ENCODE data around the gene TBCCD1.
A peak's percentile ranks its signal among the peaks of the same experiment; 100 is the strongest.
"Not testable (repeated sequence)": the region's sequence is repeated elsewhere in the genome, so short reads cannot be mapped to it uniquely, and the experiment has no call there.

TBCCD1 gene

GRCh38 chr3:186592682-186593081 is 25.5 kb upstream of the TBCCD1 start:
- no peaks in the 10 kb centered on the region for H3K9me3 ChIP-seq (ENCODE audit: control insufficient read depth, low read depth, low read length)
- H3K36me3 ChIP-seq (ENCODE audit: control insufficient read depth, low read depth, low read length), result no peaks in the 10 kb centered on the region
- no peak overlapping the region for H3K4me3 ChIP-seq (ENCODE audit: low read length)
- no peaks in the 10 kb centered on the region for H3K27me3 ChIP-seq (ENCODE audit: control insufficient read depth, insufficient read depth, low read length)
- H3K27ac ChIP-seq (ENCODE audit: low read length), result no peak overlapping the region
- H3K9ac ChIP-seq (ENCODE audit: low read length), result no peak overlapping the region
- H3K4me1 ChIP-seq (ENCODE audit: control insufficient read depth, low read depth, low read length), result peaks cover 4% of the 10 kb centered on the region

GRCh38 chr3:186590580-186591295 is 23.6 kb upstream of the TBCCD1 start:
- no peak overlapping the region for H3K27ac ChIP-seq (ENCODE audit: low read length)
- peaks cover 3% of the 10 kb centered on the region for H3K36me3 ChIP-seq (ENCODE audit: control insufficient read depth, low read depth, low read length)
- no peak overlapping the region for H3K4me3 ChIP-seq (ENCODE audit: low read length)
- no peaks in the 10 kb centered on the region for H3K4me1 ChIP-seq (ENCODE audit: control insufficient read depth, low read depth, low read length)
- H3K9me3 ChIP-seq (ENCODE audit: control insufficient read depth, low read depth, low read length), result no peaks in the 10 kb centered on the region
- H3K9ac ChIP-seq (ENCODE audit: low read length), result no peak overlapping the region
- H3K27me3 ChIP-seq (ENCODE audit: control insufficient read depth, insufficient read depth, low read length), result no peaks in the 10 kb centered on the region

- Histone ChIP-seq H3K9ac (ENCODE audit: low read length) (no peak overlapping the region), H3K4me1 (ENCODE audit: control insufficient read depth, low read depth, low read length) (no peaks in the 10 kb centered on the region), H3K4me3 (ENCODE audit: low read length) (no peak overlapping the region), H3K36me3 (ENCODE audit: control insufficient read depth, low read depth, low read length) (peaks cover 10% of the 10 kb centered on the region), H3K9me3 (ENCODE audit: control insufficient read depth, low read depth, low read length) (no peaks in the 10 kb centered on the region), H3K27me3 (ENCODE audit: control insufficient read depth, insufficient read depth, low read length) (no peaks in the 10 kb centered on the region), H3K27ac (ENCODE audit: low read length) (no peak overlapping the region)
Measured at GRCh38 chr3:186589856-186590579, 22.9 kb upstream of the TBCCD1 start.

GRCh38 chr3:186589121-186589520 is 22.0 kb upstream of the TBCCD1 start:
- Histone ChIP-seq H3K9me3 (ENCODE audit: control insufficient read depth, low read depth, low read length) (no peaks in the 10 kb centered on the region), H3K9ac (ENCODE audit: low read length) (no peak overlapping the region), H3K27me3 (ENCODE audit: control insufficient read depth, insufficient read depth, low read length) (no peaks in the 10 kb centered on the region), H3K36me3 (ENCODE audit: control insufficient read depth, low read depth, low read length) (peaks cover 19% of the 10 kb centered on the region), H3K4me3 (ENCODE audit: low read length) (no peak overlapping the region), H3K27ac (ENCODE audit: low read length) (no peak overlapping the region), H3K4me1 (ENCODE audit: control insufficient read depth, low read depth, low read length) (no peaks in the 10 kb centered on the region)

GRCh38 chr3:186588632-186589031 is 21.5 kb upstream of the TBCCD1 start:
- H3K27ac ChIP-seq (ENCODE audit: low read length), result no peak overlapping the region
- no peaks in the 10 kb centered on the region for H3K9me3 ChIP-seq (ENCODE audit: control insufficient read depth, low read depth, low read length)
- H3K36me3 ChIP-seq (ENCODE audit: control insufficient read depth, low read depth, low read length), result peaks cover 24% of the 10 kb centered on the region
- no peaks in the 10 kb centered on the region for H3K27me3 ChIP-seq (ENCODE audit: control insufficient read depth, insufficient read depth, low read length)
- no peaks in the 10 kb centered on the region for H3K4me1 ChIP-seq (ENCODE audit: control insufficient read depth, low read depth, low read length)
- H3K4me3 ChIP-seq (ENCODE audit: low read length), result no peak overlapping the region
- no peak overlapping the region for H3K9ac ChIP-seq (ENCODE audit: low read length)

GRCh38 chr3:186587183-186587582 is 20.0 kb upstream of the TBCCD1 start:
- Histone ChIP-seq H3K27me3 (ENCODE audit: control insufficient read depth, insufficient read depth, low read length) (no peaks in the 10 kb centered on the region), H3K4me3 (ENCODE audit: low read length) (no peak overlapping the region), H3K9me3 (ENCODE audit: control insufficient read depth, low read depth, low read length) (no peaks in the 10 kb centered on the region), H3K4me1 (ENCODE audit: control insufficient read depth, low read depth, low read length) (no peaks in the 10 kb centered on the region), H3K9ac (ENCODE audit: low read length) (no peak overlapping the region), H3K36me3 (ENCODE audit: control insufficient read depth, low read depth, low read length) (peaks cover 39% of the 10 kb centered on the region), H3K27ac (ENCODE audit: low read length) (no peak overlapping the region)

- H3K27me3 ChIP-seq (ENCODE audit: control insufficient read depth, insufficient read depth, low read length); H3K27ac ChIP-seq (ENCODE audit: low read length); H3K4me3 ChIP-seq (ENCODE audit: low read length); H3K9ac ChIP-seq (ENCODE audit: low read length); H3K9me3 ChIP-seq (ENCODE audit: control insufficient read depth, low read depth, low read length); H3K4me1 ChIP-seq (ENCODE audit: control insufficient read depth, low read depth, low read length): not testable (repeated sequence)
- peaks cover 48% of the 10 kb centered on the region for H3K36me3 ChIP-seq (ENCODE audit: control insufficient read depth, low read depth, low read length)
Measured at GRCh38 chr3:186586245-186586644, 19.1 kb upstream of the TBCCD1 start.

GRCh38 chr3:186583831-186584230 is 16.7 kb upstream of the TBCCD1 start:
- no peaks in the 10 kb centered on the region for H3K27me3 ChIP-seq (ENCODE audit: control insufficient read depth, insufficient read depth, low read length)
- H3K4me1 ChIP-seq (ENCODE audit: control insufficient read depth, low read depth, low read length), result no peaks in the 10 kb centered on the region
- H3K27ac ChIP-seq (ENCODE audit: low read length), result no peak overlapping the region
- H3K9me3 ChIP-seq (ENCODE audit: control insufficient read depth, low read depth, low read length), result no peaks in the 10 kb centered on the region
- no peak overlapping the region for H3K9ac ChIP-seq (ENCODE audit: low read length)
- no peak overlapping the region for H3K4me3 ChIP-seq (ENCODE audit: low read length)
- peaks cover 72% of the 10 kb centered on the region for H3K36me3 ChIP-seq (ENCODE audit: control insufficient read depth, low read depth, low read length)

- Histone ChIP-seq H3K36me3 (ENCODE audit: control insufficient read depth, low read depth, low read length) (peaks cover 85% of the 10 kb centered on the region), H3K4me3 (ENCODE audit: low read length) (no peak overlapping the region), H3K27ac (ENCODE audit: low read length) (no peak overlapping the region), H3K4me1 (ENCODE audit: control insufficient read depth, low read depth, low read length) (no peaks in the 10 kb centered on the region), H3K9me3 (ENCODE audit: control insufficient read depth, low read depth, low read length) (no peaks in the 10 kb centered on the region), H3K9ac (ENCODE audit: low read length) (no peak overlapping the region), H3K27me3 (ENCODE audit: control insufficient read depth, insufficient read depth, low read length) (no peaks in the 10 kb centered on the region)
Measured at GRCh38 chr3:186582541-186582940, 15.4 kb upstream of the TBCCD1 start.

- H3K27ac ChIP-seq (ENCODE audit: low read length), result no peak overlapping the region
- H3K9ac ChIP-seq (ENCODE audit: low read length), result no peak overlapping the region
- H3K36me3 ChIP-seq (ENCODE audit: control insufficient read depth, low read depth, low read length), result peaks cover 100% of the 10 kb centered on the region
Measured at GRCh38 chr3:186580785-186581184, 13.6 kb upstream of the TBCCD1 start.

GRCh38 chr3:186577521-186577920 is 10.4 kb upstream of the TBCCD1 start:
- H3K27me3 ChIP-seq (ENCODE audit: control insufficient read depth, insufficient read depth, low read length), result no peaks in the 10 kb centered on the region
- peaks cover 100% of the 10 kb centered on the region for H3K36me3 ChIP-seq (ENCODE audit: control insufficient read depth, low read depth, low read length)
- H3K9ac ChIP-seq (ENCODE audit: low read length), result no peak overlapping the region
- H3K27ac ChIP-seq (ENCODE audit: low read length), result no peak overlapping the region
- H3K4me3 ChIP-seq (ENCODE audit: low read length), result no peak overlapping the region
- H3K4me1 ChIP-seq (ENCODE audit: control insufficient read depth, low read depth, low read length), result no peaks in the 10 kb centered on the region
- H3K9me3 ChIP-seq (ENCODE audit: control insufficient read depth, low read depth, low read length), result no peaks in the 10 kb centered on the region

More at GRCh38 chr3:186580785-186581184, 13.6 kb upstream of the TBCCD1 start:
- H3K27me3 ChIP-seq (ENCODE audit: control insufficient read depth, insufficient read depth, low read length), result no peaks in the 10 kb centered on the region
- H3K4me3 ChIP-seq (ENCODE audit: low read length), result no peak overlapping the region
- no peaks in the 10 kb centered on the region for H3K4me1 ChIP-seq (ENCODE audit: control insufficient read depth, low read depth, low read length)
- no peaks in the 10 kb centered on the region for H3K9me3 ChIP-seq (ENCODE audit: control insufficient read depth, low read depth, low read length)

GRCh38 chr3:186571644-186572013 is 4.5 kb upstream of the TBCCD1 start:
- no peaks in the 10 kb centered on the region for H3K9me3 ChIP-seq (ENCODE audit: control insufficient read depth, low read depth, low read length)
- no peak overlapping the region for H3K27ac ChIP-seq (ENCODE audit: low read length)
- H3K4me3 ChIP-seq (ENCODE audit: low read length), result peak overlapping the region; percentile 77
- peaks cover 44% of the 10 kb centered on the region for H3K36me3 ChIP-seq (ENCODE audit: control insufficient read depth, low read depth, low read length)
- no peak overlapping the region for H3K9ac ChIP-seq (ENCODE audit: low read length)
- H3K27me3 ChIP-seq (ENCODE audit: control insufficient read depth, insufficient read depth, low read length), result no peaks in the 10 kb centered on the region
- H3K4me1 ChIP-seq (ENCODE audit: control insufficient read depth, low read depth, low read length), result peaks cover 9% of the 10 kb centered on the region
